K562 (cell line): Measurements from ENCODE around the gene TRDMT1. TPM values are rescaled to one million over a fixed set of nuclear protein-coding genes. Genes with fewer than 3 reads are reported as not detected.

Source experiments
- ELF2 ChIP-seq: fragments of 250-450 bp; sonication (Bioruptor Pico); IDR thresholded peaks from 2 replicates; pipeline ENCODE4 v1.5.0; 2021; ENCODE audit warnings: mild to moderate bottlenecking
- ETS2 ChIP-seq: IDR thresholded peaks from 2 replicates; pipeline ENCODE4 v1.6.1; 2016; ENCODE audit warnings: borderline replicate concordance, missing genetic modification characterization, mild to moderate bottlenecking, moderate library complexity, missing compliant biosample characterization; ENCODE audit not compliant: poor library complexity, severe bottlenecking
- EWSR1 ChIP-seq: fragments of 450-650 bp; IDR thresholded peaks from 2 replicates; pipeline ENCODE4 v1.6.1; 2018; ENCODE audit warnings: borderline replicate concordance, mild to moderate bottlenecking, low read depth, moderate library complexity; ENCODE audit not compliant: partially characterized antibody
- FOXJ3 ChIP-seq: sonication (generic); formaldehyde crosslinking; IDR thresholded peaks from 2 replicates; pipeline ENCODE4 v1.4.0; 2020; ENCODE audit warnings: mild to moderate bottlenecking, missing genetic modification reagents
- KAT8 ChIP-seq: fragments of 450-650 bp; IDR thresholded peaks from 2 replicates; pipeline ENCODE4 v1.6.1; 2016; ENCODE audit warnings: low read depth, mild to moderate bottlenecking
- PHB2 ChIP-seq: fragments of 450-650 bp; IDR thresholded peaks from 2 replicates; pipeline ENCODE4 v1.6.1; 2017; ENCODE audit warnings: low read depth
- PHF8 ChIP-seq: fragments of 200-600 bp; sonication (generic); IDR thresholded peaks from 2 replicates; pipeline ENCODE4 v1.6.1; 2012; ENCODE audit warnings: mixed run types, mild to moderate bottlenecking, inconsistent platforms, low read length, moderate library complexity, borderline replicate concordance
- PYGO2 ChIP-seq: fragments of 450-650 bp; IDR thresholded peaks from 2 replicates; pipeline ENCODE4 v1.6.1; 2016; ENCODE audit warnings: mild to moderate bottlenecking, missing genetic modification characterization, moderate library complexity, missing compliant biosample characterization
- RBM14 ChIP-seq: fragments of 200-400 bp; formaldehyde crosslinking; IDR thresholded peaks from 2 replicates; pipeline ENCODE4 v1.6.1; 2018; ENCODE audit warnings: low read depth, mild to moderate bottlenecking, low read length, moderate library complexity, borderline replicate concordance; ENCODE audit not compliant: insufficient read depth
- TBL1XR1 ChIP-seq, 2 experiments: IDR thresholded peaks; 2 replicates each; pipeline ENCODE4 v1.6.1; 2012; ENCODE audit warnings: improper control_type of control experiment in 2 of 2, low read length in 2 of 2, mild to moderate bottlenecking in 1 of 2
- TBP ChIP-seq: optimal IDR thresholded peaks from 2 replicates; pipeline ENCODE3; 2011; ENCODE audit warnings: low read depth, low read length, improper control_type of control experiment
- TSC22D4 ChIP-seq: fragments of 450-650 bp; IDR thresholded peaks from 2 replicates; pipeline ENCODE4 v1.6.1; 2016; ENCODE audit warnings: missing genetic modification characterization, missing biosample characterization, control low read depth
- YBX1 ChIP-seq: fragments of 450-650 bp; IDR thresholded peaks from 2 replicates; pipeline ENCODE4 v1.7.1; 2016; ENCODE audit warnings: mild to moderate bottlenecking
- ZNF3 ChIP-seq: fragments of 250-450 bp; sonication (Bioruptor Pico); IDR thresholded peaks from 2 replicates; pipeline ENCODE4 v1.5.0; 2021; ENCODE audit warnings: mild to moderate bottlenecking, moderate library complexity
- ZNF318 ChIP-seq, 2 experiments: fragments of 450-650 bp; IDR thresholded peaks; 2 replicates each; pipeline ENCODE4 v1.6.1; 2016; ENCODE audit warnings: mild to moderate bottlenecking in 2 of 2, borderline replicate concordance in 1 of 2, low read depth in 1 of 2, moderate library complexity in 1 of 2
- ZNF507 ChIP-seq: conservative IDR thresholded peaks from 2 replicates; pipeline ENCODE4 v1.6.1; 2017; ENCODE audit warnings: missing genetic modification characterization, missing compliant biosample characterization
- ZNF551 ChIP-seq: fragments of 250-450 bp; sonication (Bioruptor Pico); IDR thresholded peaks from 2 replicates; pipeline ENCODE4 v1.5.0; 2021; ENCODE audit warnings: mild to moderate bottlenecking, moderate library complexity
- ZNF695 ChIP-seq: fragments of 450-650 bp; formaldehyde crosslinking; IDR thresholded peaks from 2 replicates; pipeline ENCODE4 v1.4.0; 2020; ENCODE audit warnings: mild to moderate bottlenecking, moderate library complexity
- polyA plus RNA-seq, 8 experiments: library from polyadenylated mRNA; depleted of rRNA in 4 of 8; stranded (reverse) in 5 of 8; unstranded in 3 of 8; fragments of >200 nt; fragmentation: Nextera tagmentation in 2 of 8; fragmentation: Illumina TruSeq in 1 of 8; extraction: Ambion mirVana in 2 of 8; extraction: Trizol in 1 of 8; gene quantifications; 2 replicates each; pipeline versions ENCODE4 v1.2.1 to v1.2.3, GENCODE V29; 2011 to 2014; ENCODE audit warnings: inconsistent platforms in 1 of 8, missing spikeins in 1 of 8
- total RNA-seq, 7 experiments: library from RNA; depleted of rRNA in 6 of 7; stranded (reverse); fragments of >200 nt in 6 of 7; fragmentation: Illumina TruSeq in 2 of 7; extraction: Trizol in 2 of 7; gene quantifications; 2 replicates each; pipeline versions ENCODE4 v1.2.1 to v1.2.3, GENCODE V29; 2011 to 2021; ENCODE audit warnings: low replicate concordance in 1 of 7
- TF ChIP-seq, protein P1 (sequence below): fragments of 250-450 bp; sonication (Bioruptor Pico); IDR thresholded peaks from 2 replicates; pipeline ENCODE4 v1.8.0; 2021; ENCODE audit warnings: moderate library complexity, mild to moderate bottlenecking, inconsistent platforms

The TRDMT1 gene
- total and polyA plus RNA-seq, 9 of the 15 experiments (the other 6 are each of a cell fraction or from before 2014, with no cell fraction given): 5.4 to 12.6 (median 9.3) TPM

DNA sequence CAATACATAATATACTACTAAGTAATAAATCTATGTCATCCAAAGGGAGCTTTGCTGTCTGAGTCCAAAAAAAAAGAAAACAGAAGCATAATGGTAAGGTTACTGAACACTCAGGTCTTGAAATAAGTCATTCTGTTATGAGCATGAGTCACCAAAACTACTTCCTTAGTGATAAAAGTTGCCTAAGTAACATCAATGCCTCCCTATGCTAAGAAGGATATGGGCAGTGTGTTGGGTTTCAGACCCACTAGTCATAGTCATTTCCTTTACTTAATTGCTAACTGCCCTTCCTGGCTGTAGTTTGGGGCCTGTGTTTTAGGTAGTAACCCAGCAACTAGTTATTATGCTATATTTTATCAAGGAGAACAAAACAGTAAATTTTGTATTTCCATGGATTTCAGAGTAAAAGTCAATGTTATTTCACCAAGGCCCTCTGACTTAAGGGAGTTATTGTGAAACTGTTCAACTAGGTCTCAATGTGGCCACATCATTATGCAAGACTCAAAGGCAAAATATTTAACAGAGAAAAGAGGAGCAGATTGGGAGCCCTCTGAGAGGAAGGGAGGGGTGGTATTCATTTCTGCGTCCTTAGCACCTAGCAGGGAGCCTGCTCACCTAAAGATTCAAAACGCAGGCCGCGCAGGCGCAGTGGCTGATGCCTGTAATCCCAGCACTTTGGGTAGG is 14.9 kb upstream of the TRDMT1 start (continued):
- TF ChIP-seq PHF8 (no peak), ETS2 (tag) (no peak), ZNF551 (CRISPR knock-in tag) (no peak), FOXJ3 (CRISPR knock-in tag) (peak; percentile 49; the same call in 1 of the 2 replicates), ZNF507 (tag) (no peak), ZNF318 (IDR thresholded peaks at IDR 0.05; ENCODE audit: borderline replicate concordance in 1 of 2, low read depth in 1 of 2) (no peak; a peak in 1 of 4 replicates), TBP (peak; percentile 53), ELF2 (CRISPR knock-in tag) (no peak), PYGO2 (tag) (no peak), KAT8 (no peak), ZNF3 (CRISPR knock-in tag) (no peak), PHB2 (no peak), ZNF695 (CRISPR knock-in tag) (0 out of 2 replicates have a peak, but pooled peaks have one; percentile 55), EWSR1 (no peak), TBL1XR1 (IDR thresholded peaks at IDR 0.05; ENCODE audit: low read length in 2 of 2) (peak in 1 of 2 experiments; percentile 76; a peak in 1 of 4 replicates), YBX1 (no peak), TSC22D4 (tag) (no peak), RBM14 (no peak)
- TF ChIP-seq, protein P1, sequence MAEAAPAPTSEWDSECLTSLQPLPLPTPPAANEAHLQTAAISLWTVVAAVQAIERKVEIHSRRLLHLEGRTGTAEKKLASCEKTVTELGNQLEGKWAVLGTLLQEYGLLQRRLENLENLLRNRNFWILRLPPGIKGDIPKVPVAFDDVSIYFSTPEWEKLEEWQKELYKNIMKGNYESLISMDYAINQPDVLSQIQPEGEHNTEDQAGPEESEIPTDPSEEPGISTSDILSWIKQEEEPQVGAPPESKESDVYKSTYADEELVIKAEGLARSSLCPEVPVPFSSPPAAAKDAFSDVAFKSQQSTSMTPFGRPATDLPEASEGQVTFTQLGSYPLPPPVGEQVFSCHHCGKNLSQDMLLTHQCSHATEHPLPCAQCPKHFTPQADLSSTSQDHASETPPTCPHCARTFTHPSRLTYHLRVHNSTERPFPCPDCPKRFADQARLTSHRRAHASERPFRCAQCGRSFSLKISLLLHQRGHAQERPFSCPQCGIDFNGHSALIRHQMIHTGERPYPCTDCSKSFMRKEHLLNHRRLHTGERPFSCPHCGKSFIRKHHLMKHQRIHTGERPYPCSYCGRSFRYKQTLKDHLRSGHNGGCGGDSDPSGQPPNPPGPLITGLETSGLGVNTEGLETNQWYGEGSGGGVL (CRISPR knock-in tag): no peak
